Measurements from ENCODE around the gene MALRD1.
"Not testable (repeated sequence)": the region's sequence is repeated elsewhere in the genome, so short reads cannot be mapped to it uniquely, and the experiment has no call there.

Gene MALRD1

DNA sequence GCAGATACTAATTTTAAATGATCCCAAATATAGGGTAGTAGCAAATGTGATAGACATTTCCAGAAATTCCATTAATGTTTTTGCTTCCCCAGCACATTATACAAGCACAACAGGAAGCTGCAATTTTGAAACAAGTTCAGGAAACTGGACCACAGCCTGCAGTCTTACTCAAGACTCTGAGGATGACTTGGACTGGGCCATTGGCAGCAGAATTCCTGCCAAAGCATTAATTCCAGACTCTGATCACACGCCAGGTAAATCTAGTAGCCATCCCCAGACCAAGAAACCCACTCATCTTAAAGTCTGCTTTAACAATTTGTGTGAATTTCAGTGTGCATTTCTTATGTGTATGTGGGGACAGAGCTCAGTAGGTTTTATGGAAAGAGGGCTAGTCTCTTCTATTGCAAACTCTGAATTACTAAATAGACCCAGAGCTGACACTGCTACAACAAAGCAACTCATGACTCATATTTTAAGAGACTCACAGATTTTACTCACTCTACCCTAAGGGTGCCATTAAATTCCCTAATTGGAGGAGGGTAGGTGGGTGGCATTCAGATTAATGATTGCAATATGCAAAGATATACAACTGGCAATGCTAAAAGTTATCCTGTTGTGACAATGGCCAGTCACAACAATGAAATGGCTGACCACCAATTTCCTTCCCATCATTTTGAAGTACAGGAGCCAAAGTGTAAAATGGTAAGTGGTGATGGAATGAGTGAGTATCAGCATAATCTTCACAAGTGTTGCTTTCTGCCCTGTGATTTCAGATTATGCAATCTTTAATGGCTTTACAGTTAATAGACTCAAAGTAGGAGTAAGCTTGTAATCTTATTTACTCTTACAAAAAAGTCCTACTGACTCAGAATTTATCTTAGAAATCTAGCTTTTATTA is 450.0 kb downstream of the MALRD1 start:
- no peak for DNase-seq

DNA sequence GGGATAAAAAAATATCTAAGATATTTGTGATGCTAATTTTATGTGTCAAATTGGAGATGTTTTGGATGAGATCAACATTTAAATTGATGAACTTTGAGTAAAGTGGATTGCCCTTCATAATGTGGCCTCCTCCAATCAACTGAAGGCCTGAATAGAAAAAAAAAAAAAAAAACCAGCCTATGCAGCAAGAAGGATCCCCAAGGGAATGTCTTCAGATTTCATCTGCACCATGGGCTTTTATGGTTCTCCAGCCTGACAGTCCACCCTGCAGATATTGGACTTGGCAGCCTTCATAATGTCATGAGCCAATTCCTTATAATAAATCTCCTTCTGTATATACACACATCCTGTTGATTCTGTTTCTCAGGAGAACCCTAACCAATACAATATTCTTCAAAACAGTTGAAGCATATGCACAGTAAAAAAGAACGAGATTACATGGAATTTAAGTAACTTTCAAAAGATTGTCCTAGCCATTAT is 450.7 kb downstream of the MALRD1 start:
- no peak for DNase-seq

DNA sequence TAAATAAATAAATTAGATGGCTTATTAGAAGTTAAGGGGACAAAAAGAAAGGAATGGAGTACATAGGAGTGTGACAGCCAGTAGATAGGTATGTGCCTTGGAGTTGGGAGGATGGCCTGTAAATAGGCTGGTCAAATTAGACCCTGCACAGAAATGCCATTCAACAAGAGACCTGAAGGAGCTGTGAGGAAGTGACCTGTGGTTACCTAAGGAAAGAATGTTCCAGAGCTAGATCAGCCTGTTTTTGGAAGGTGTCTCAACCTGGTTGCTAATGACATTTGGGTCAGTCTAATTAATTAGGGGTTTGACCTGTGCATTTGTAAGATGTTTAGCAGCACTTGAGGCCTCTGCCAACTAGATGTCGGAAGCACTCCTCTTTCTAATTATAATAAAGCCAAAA is 452.4 kb downstream of the MALRD1 start:
- DNase-seq: no peak

DNA sequence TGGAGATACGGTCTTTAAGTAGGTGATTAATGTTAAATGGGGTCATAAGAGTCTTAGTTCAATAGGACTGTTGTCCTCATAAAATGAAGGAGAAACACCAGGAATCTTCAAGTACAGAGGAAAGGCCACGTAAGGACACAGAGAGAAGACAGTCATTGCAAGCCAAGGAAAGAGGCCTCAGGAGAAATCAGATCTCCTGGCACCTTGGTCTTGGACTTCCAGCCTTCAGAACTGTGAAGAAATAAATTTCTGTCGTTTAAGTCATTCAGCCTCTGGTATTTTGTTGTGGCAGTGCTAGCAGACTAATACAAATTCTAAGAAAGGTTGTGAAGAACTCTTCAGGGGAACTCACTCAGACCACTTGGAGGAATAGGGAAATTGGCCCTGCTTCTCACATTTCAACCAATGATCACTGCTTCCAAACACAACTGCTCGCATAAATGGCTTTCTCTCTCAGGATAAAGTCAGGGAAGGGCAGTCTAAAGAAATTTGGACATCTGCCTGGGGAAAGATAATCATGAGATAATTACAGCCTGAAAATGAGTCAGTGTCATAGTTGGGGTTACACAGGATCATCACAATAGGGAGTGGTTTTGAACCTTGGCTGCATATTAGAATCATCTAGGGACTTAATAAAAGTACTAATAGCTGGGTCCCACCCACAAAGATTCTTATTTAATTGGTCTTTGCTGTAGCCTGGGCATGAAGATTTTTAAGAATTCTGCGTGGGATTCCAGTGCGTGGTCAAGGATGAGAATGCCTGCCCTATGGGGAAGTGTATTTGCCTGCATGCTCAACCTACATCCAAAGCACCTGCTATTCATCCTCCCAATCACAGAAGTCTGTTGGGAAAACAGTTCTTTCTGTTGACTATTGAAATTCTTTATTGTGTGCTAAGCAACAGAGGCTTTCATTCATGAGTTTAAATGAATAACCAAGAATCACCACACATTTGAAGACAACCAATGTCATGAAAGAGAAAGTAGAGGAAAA is 457.0 kb downstream of the MALRD1 start:
- no peak for DNase-seq

DNA sequence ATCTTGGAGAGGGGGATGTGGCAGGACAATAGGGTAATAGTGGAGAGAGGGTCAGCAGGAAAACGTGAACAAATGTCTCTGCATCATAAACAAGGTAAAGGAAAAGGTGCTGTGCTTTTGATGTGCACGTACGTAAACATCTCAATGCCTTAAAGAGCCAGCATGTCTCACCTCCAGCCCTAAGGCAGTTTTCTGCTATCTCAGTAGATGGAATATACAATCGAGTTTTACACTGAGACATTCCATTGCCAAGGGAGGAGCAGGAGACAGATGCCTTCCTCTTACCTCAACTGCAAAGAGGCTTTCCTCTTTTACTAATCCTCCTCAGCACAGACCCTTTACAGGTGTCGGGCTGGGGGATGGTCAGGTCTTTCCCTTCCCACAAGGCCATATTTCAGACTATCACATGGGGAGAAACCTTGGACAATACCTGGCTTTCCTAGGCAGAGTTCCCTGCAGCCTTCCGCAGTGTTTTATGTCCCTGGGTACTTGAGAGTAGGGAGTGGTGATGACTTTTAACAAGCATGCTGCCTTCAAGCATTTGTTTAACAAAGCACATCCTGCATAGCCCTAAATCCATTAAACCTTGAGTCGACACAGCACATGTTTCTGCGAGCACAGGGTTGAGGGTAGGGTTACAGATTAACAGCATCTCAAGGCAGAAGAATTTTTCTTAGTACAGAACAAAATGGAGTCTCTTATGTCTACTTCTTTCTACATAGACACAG is 461.6 kb downstream of the MALRD1 start:
- not testable (repeated sequence) for DNase-seq

DNA sequence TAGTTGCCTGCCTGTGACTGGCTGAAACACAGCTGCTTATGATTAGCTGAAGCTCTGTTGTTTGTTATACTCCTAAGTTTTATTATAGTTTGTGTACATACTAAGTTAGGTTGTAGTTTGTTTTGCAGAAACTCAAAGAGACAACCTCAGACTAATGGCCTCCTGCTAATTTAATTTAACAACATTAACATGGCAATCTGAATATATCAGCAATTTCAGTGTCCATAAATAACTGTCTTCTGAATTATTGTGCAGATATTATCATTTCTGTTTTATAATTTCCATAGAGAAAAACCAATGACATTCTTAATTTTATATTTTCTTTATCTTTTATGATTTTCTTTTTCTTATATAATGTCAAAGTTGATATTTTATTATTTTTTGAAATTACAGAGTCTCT is 469.5 kb downstream of the MALRD1 start:
- no peak for DNase-seq

DNA sequence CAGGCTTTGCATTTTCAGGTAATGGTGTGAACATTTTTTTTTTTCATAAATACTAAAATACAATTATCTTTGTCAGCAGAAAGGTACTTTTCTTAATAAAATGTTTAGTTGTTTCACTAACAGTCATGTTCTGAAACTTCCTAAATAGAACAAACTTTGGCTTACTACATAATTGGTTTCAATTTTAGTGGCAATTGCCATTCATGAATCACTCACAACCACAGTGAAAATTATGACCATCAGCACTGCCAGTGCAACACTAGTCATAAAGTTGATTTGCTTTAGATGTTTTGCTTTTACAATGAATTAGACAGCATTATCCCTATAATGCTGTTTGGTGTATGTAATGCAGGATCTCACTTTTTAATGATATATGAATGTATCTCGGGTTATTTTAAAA is 470.0 kb downstream of the MALRD1 start:
- DNase-seq: no peak

DNA sequence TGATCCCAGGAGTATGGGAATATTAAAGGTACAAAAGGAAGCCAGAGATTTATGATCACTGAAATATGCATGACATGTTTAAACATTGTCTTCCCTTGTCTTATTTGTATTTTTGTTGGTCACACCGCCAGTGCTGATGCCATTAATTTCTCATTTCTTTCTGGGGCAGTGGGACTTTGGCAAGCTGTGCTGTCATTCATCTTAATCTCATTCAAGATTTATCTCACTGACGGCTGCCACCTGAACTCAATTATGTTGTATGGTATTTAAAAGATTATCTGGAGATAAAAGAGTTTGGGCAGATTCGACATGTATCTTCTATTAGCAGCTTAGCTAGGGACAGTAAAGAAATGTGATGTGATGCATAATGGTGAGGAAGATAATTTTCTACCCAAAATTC is 482.7 kb downstream of the MALRD1 start:
- DNase-seq: no peak

DNA sequence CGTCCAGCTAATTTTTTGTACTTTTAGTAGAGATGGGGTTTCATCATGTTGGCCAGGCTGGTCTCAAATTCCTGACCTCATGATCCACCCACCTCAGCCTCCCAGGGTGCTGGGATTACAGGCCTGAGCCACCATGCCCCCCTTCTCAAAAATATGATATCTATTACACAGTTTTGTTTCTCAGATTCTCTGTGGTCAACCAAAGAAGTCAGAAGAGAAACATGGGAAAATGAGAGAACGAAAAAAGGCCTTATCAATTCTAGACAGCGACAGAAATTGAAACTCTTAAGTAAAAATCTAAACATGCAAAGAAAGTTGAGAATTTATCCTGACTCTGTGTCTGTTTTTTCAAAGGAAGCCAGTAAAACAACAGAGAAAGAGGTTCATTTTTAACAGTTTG is 483.8 kb downstream of the MALRD1 start:
- DNase-seq: no peak

DNA sequence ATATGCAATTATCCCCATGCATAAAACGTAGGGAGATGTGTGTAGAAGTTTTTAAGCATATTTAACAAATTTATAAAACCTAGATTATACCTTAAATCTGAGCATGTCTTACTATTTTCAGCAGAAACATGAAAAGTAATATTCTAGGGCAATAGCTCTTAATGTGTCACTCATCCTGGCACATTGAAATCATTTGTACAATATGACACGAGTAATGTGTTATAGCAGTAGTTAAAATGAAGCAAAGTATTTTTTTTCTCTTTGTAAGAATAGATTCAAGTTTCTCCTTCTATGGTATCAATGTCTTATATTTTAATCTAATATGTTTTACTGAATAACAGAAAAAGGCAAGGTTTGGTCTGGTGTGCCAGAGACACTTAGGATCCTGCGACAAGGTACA is 492.7 kb downstream of the MALRD1 start:
- no peak for DNase-seq

DNA sequence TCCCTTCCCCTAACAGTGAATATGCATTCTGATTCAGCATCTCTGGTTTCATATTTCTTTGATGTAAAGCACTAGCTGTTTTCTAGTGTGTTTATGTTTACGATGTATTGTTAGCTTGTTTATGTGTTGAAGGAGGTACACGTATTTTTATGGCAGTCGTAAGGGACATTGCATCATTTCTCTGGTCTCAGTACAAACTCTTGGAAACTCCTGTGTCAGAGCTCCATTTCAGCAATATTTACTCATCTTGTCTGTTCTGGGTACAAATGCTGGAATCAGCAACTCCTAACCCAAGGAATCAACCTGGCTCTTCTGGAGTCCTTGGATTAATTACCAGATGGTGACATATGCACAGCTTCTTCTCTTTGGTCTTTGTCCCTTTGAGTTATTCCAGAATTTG is 497.6 kb downstream of the MALRD1 start:
- no peak for DNase-seq

DNA sequence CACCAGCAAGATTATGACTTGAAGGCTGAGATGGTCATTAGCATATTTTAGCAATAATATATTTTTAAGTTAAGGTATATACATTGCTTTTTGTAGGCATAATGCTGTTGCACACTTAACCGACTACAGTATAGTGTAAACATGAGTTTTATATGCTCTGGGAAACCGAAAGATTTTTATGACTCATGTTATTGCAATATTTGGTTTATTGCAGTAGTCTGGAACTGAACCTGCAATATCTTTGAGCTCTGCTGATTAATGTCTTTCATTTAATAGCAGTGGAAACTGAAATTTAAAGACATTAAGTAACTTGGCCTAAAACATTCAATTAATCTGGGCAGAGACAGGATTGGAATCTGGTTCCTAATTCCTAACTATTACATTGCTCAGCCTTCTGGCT is 500.9 kb downstream of the MALRD1 start:
- no peak for DNase-seq

DNA sequence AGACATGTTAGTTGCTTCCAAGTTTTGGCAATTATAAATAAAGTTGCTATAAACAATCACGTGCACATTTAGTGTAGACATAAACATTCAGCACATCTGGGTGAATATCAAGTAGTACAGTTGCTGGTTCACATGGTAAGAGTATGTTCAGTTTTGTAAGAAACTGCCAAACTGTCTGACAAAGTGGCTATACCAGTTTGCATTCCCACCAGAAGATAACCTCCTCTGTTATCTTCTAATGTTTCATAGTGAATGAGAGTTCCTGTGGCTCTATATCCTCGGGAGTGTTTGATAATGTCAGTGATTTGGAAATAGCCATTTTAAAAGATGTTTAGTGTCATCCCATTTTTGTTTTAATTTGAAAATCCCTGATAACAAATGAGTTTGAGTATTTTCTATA is 508.1 kb downstream of the MALRD1 start:
- DNase-seq: no peak

DNA sequence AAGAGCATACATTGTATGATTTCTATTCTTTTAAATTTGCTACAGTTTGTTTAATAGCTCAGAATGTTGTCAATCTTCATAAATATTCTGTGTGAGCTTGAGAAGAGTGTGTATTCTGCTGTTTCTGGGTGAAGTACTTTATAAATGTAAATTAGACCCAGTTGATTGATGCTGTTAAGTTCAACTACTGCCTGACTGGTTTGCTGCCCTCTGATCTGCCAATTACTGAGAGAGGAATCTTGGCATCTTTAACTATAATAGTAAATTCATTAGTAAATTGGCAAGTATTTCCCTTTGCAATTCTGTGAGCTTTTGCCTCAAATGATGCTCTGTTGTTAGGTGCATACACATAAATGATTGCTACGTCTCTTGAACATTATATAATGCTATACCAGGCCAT is 512.6 kb downstream of the MALRD1 start:
- DNase-seq: no peak

DNA sequence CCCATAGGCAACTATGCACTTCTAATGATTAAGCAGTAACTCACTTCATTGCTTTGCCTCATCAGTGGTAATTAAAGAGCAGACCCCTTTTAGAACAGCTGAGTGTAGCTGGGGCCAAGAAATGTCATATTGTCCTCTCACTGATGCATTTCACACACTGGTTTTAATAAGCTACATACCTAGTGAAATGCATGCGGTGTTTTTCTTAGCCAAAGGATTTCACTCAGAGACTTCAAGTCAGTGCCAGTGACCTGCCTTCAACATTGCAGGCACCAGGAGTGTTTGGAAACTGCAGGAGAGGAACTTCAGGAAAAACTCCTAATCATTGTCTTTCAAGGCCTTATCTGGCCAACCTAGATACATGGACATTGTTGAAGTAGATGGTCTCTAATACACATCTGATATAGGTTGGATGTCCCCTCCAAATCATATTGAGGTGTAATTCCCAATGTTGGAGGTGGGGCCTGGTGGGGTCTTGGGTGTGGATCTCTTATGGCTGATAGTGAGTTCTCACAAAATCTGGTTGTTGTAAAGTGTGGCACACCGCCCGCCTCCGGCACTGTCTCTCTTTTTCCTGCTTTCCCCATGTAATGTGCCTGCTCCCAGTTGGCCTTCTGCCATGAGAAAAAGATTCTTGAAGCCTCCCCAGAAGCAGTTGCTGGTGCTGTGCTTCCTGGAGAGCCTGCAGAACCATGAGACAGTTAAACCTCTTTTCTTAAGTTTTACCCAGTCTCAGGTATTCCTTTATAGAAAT is 515.0 kb downstream of the MALRD1 start:
- no peak for DNase-seq

DNA sequence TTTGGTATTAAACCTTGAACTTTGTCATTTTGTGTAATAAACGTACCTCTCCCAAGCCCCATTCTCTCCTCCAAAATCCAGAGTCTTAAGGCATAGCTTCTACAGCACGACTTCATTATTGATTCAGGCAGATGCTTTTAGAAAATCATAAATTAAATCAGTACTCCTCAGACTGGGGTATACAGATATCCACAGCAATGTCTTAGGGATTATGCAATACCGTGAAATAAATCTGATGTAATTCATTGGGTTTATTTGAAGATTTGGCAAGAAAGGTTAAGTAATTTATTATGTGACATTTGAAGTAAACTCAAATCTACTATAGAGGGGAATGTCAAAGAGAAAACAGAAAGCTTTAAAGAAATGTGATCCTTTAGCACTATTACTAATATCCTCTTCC is 521.5 kb downstream of the MALRD1 start:
- no peak for DNase-seq

DNA sequence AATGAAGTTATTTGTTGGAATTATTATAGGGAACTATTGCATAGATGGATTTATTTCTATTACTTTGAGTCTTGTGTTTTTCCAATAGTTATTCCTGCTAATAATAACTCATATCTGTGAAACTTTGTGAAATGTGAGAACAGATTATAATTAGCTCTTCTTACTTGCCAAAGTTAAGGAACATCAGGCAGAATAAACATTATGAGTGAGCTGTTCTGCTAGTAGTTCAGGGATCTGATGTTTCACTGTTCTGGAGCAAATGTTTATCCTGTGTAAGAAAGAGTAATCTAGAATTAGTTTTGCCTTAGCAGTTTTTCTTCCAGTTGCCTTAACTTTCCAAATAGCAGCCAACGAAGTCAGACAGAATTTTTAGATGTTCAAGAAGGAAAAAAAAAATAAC is 522.4 kb downstream of the MALRD1 start:
- DNase-seq: no peak

DNA sequence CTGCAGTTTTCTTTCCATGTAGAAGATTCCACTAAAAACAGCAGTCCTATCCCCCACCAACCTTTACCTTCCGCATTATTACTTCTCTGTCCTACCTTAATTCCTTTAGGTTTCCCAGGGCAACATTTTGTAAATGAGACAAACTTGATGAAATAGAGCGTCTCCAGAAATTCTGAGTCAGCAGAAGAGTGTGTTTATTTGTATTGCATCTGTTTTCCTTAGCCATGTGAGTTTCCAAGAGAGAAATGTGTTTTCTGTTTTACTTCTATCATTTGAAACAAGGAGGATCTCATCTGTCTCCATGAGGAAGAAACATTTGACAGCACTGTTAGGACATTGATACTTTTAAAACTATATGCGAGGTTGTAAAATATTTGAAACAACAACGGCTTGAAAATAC is 523.5 kb downstream of the MALRD1 start:
- DNase-seq: no peak

DNA sequence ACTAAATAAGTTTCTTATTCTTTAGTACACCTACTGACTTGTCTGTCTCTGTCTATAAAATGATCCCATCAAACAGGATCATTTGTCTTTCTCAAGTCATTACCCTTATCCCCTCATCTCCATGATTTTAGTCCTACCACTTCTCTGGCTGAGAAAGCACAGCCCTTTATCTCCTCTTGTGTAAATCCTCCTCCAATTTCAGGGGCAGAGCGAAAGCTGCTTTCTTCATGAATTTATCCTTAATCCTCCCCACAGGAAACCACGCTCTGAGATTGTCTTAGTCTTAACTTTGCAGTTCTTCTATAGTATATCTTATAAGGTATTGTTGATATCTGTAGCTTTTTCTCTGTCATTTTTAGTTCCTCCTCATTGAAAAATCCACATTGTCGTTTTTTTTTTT is 528.0 kb downstream of the MALRD1 start:
- no peak for DNase-seq

DNA sequence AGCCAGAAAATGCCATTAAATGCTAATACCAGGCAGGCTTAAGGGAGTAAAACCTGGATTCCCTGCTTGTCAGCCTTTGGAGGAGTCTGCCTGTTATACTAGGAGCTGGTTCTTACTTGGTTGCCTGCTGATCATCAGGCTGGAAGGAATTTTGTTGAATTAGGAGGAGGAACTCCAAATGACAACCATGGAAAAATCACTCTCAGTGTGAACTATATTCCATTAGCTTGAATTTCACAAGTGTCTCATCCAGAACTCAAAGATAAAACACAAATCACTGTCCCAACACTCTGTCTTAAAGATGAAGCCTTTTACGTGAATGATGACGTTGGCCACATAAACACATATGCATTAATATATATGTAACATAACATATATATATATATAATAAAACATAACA is 528.8 kb downstream of the MALRD1 start:
- DNase-seq: no peak

DNA sequence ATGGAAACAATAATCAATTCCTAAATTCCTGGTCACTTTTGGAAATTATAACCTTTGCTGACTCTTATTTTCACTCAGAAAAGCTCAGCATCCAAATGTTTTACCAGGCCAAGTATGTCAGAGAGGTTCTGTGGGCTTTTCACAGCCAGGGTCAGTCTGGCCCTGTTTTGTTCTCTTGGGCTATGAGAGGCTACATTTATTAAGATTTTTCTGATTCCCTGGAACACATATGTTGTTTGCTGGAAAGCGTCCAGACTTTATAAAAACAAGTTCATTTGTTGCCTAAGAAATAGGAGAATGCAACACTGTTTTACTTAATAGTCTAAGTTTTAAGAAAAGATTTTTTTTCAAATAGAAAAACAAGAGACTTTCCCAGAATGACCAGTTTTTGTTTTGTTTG is 529.2 kb downstream of the MALRD1 start:
- no peak for DNase-seq

DNA sequence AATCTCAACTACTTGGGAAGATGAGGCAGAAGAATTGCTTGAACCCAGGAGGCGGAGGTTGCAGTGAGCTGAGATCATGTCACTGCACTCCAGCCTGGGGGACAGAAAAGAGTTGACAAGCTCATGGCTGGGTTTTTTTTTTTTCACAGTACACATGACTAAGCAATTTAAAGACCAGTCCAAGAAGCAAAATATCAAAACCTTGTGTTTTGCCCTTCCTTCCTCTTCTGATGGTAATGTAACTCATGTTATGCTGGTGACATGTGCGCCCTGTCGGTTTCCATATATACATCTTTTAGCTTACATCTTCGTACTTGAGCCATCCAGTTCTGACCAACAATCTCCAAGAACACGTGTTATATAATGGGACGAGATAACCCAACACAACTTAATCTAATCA is 530.0 kb downstream of the MALRD1 start:
- no peak for DNase-seq
